Activated CD8-positive, alpha-beta T cell treated with anti-CD3 and anti-CD28 coated beads for 36 hours (primary cell): ENCODE measurements around the gene SIGLEC8. TPM values are rescaled to one million over a fixed set of nuclear protein-coding genes. Genes with fewer than 3 reads are reported as not detected.

ENCODE experiments used
- ATAC-seq: fragments of 200-7000 bp; cut with Tn5 transposase; one replicate; pipeline ENCODE4 v1.10.0; 2021; ENCODE audit warnings: mild to moderate bottlenecking, moderate library complexity
- CTCF ChIA-PET: fragments of 350-600 bp; sonication (Branson Sonifier 250); formaldehyde crosslinking; loops from one replicate; lab custom pipeline; 2021; ENCODE audit warnings: antibody characterized with exemption; lab: Charles Lee
- POLR2A ChIA-PET: fragments of 350-600 bp; sonication (Branson Sonifier 250); formaldehyde crosslinking; loops from one replicate; lab custom pipeline; 2021; ENCODE audit warnings: antibody characterized with exemption; lab: Charles Lee
- DNase-seq: peaks from one replicate; pipeline ENCODE4 v3.0.0-alpha.2; 2020
- H3K27ac Mint-ChIP-seq: one replicate; pipeline ENCODE4 v1.8.0; 2021; ENCODE audit warnings: mild to moderate bottlenecking, mixed read lengths
- H3K27me3 Mint-ChIP-seq: one replicate; pipeline ENCODE4 v1.8.0; 2021; ENCODE audit warnings: mixed read lengths
- H3K36me3 Mint-ChIP-seq: one replicate; pipeline ENCODE4 v1.8.0; 2021; ENCODE audit warnings: low read depth, mixed read lengths
- H3K4me1 Mint-ChIP-seq: one replicate; pipeline ENCODE4 v1.8.0; 2021; ENCODE audit warnings: low read depth, mixed read lengths
- H3K4me3 Mint-ChIP-seq: one replicate; pipeline ENCODE4 v1.8.0; 2021; ENCODE audit warnings: mild to moderate bottlenecking, moderate library complexity, mixed read lengths
- H3K9me3 Mint-ChIP-seq: one replicate; pipeline ENCODE4 v1.8.0; 2021; ENCODE audit warnings: mixed read lengths
- intact Hi-C: fragments of 100-400 bp; cut with micrococcal nuclease; formaldehyde crosslinking; loops from one replicate; pipeline ENCODE4 v1.10.0; 2022
- total RNA-seq, 2 experiments: library from RNA; stranded (reverse); gene quantifications; one replicate each; pipeline ENCODE4 v1.2.3, GENCODE V29; 2021
- TF ChIP-seq, protein P1 (sequence below): fragments of 200-600 bp; IDR thresholded peaks from one replicate; pipeline ENCODE4 v1.8.0; 2022; ENCODE audit warnings: antibody characterized with exemption, mild to moderate bottlenecking

SIGLEC8 gene
- total RNA-seq, 2 experiments from 2014 or later: not detected

DNA sequence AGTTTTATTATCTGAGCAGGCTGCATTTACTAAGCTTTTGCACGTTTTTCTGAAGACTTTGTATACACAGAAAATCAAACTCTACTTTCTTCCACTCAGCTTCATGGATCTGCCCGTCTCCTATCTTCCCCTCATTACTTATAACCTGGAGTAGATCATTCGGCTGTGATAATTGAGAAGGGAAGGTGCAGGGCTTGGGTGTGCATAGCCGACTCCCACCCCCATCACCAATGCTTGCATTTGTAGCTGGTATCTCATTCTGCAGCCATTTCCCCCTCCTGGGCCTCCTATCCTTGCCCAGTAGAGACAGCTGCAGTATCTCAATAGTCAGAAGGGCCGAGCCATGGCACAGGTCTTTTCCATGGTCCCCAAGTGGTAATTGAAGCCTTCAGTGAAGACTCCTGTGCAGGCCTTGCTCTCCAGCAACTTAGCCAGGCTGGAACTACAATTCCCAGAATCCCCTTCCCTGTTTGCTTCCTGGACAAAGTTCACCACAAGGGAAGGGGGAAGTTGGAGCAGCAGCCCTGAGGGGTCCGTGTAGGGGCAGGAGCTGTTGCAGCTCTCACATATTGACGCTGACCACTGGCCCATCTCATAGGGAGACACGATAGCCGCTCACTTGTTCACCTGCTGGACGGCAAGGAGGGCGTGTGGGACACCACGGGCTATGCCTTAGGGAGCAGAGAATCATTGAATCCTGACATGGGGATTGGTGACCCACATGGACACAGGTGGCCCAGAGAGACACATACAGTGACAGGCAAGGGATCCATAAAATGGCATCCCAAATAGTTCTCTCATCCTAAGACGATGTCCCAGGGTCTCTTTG lies 2.1 kb upstream of the SIGLEC8 start:
- DNase-seq (no peak), ATAC-seq (no peak)
- no peaks in the 10 kb centered on the region for H3K36me3 Mint-ChIP-seq
- H3K27me3 Mint-ChIP-seq: peaks cover 47% of the 10 kb centered on the region
- no peaks in the 10 kb centered on the region for H3K9me3 Mint-ChIP-seq
- TF ChIP-seq, protein P1, sequence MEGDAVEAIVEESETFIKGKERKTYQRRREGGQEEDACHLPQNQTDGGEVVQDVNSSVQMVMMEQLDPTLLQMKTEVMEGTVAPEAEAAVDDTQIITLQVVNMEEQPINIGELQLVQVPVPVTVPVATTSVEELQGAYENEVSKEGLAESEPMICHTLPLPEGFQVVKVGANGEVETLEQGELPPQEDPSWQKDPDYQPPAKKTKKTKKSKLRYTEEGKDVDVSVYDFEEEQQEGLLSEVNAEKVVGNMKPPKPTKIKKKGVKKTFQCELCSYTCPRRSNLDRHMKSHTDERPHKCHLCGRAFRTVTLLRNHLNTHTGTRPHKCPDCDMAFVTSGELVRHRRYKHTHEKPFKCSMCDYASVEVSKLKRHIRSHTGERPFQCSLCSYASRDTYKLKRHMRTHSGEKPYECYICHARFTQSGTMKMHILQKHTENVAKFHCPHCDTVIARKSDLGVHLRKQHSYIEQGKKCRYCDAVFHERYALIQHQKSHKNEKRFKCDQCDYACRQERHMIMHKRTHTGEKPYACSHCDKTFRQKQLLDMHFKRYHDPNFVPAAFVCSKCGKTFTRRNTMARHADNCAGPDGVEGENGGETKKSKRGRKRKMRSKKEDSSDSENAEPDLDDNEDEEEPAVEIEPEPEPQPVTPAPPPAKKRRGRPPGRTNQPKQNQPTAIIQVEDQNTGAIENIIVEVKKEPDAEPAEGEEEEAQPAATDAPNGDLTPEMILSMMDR: no peak
- H3K4me1 Mint-ChIP-seq: peaks cover 17% of the 10 kb centered on the region
- ChIA-PET CTCF (interaction anchor here (0.7 to 4.0 kb wide), 6 partner anchors 12 to 197 kb away, joined by 3 to 34 read pairs (median 4); no protein-coding TSS in a partner anchor), POLR2A (no interaction called here)
- intact Hi-C loops: no loop called here
- H3K27ac Mint-ChIP-seq: no peak overlapping the region
- H3K4me3 Mint-ChIP-seq: no peak overlapping the region

DNA sequence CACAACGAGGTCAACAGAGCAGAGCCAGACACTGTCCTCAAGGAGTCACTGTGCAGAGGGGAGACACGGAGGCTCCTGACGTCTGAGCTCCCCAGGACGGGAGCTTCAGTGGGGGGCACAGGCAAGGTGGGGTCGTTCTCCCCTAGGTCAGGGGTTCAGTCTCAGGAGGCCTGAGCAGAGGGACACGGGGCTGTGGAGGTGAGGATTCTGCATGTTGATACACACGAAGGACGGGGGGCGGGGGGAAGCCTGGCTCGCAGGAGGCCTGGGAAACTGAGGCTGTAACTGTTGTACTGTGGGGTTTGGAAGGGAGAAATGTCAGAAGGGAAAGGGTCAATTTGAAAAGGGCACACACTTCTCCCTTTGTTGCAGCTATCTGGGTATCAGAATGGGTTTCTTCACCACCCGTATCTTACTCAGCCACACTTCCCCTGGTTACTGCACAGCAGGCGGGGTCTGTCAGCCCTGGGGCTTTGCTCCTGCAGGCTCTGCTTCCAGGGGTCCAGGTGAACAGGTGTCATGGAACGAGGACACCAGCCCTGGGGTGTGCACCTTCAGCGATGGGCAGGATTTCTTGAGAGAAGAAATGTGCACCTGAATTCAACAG lies 748 bp upstream of the SIGLEC8 start:
- H3K27ac Mint-ChIP-seq: no peak overlapping the region
- intact Hi-C loops: no loop called here

DNA sequence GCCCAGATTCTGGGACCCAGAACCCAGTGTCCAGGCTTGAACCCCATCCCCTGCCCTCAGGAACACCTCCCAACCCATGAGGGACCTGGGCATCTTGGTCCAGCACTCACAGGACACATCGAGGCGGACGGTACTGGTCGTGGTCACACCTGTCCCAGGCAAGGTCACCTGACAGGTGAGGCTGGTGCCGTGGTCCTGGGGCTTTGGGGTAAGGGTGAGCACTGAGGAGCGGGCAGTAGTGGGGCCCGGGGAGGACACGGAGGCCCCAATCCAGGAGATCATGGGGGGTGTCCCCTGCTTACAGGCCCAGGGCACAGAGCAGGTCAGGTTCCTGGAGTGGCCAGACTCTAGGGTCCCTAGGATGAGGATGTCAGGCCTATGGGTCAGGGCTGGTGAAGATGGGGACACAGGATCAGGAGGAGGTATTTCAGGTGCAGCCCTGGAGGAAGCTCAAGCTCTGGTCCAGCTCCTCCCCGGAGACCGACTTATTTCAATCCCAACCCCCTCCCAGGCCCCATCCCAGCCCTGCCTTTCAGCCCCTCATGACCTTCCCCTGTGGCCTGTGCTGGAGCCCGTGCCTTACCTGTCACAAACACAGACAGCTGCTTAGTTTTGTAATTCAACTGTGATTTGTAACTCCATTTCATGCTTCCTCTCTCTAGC lies 772 bp downstream of the SIGLEC8 start:
- ATAC-seq: no peak
- Mint-ChIP-seq H3K27me3 (peaks cover 25% of the 10 kb centered on the region), H3K27ac (no peak overlapping the region), H3K9me3 (no peaks in the 10 kb centered on the region), H3K4me3 (no peak overlapping the region), H3K4me1 (peaks cover 4% of the 10 kb centered on the region), H3K36me3 (no peaks in the 10 kb centered on the region)
- TF ChIP-seq, protein P1: no peak
- CTCF ChIA-PET: interaction anchor here (0.9 kb wide), 1 partner anchor 15 kb away, joined by 3 read pairs; no protein-coding TSS in a partner anchor
- POLR2A ChIA-PET: interaction anchor here (1.0 kb wide), 1 partner anchor 200 kb away, joined by 3 read pairs; no protein-coding TSS in a partner anchor
- no peak for DNase-seq
- intact Hi-C loops: no loop called here

More for the DNA sequence above, 748 bp upstream of the SIGLEC8 start:
- TF ChIP-seq, protein P1: no peak
- Mint-ChIP-seq H3K4me3 (no peak overlapping the region), H3K36me3 (no peaks in the 10 kb centered on the region), H3K27me3 (peaks cover 37% of the 10 kb centered on the region), H3K9me3 (no peaks in the 10 kb centered on the region), H3K4me1 (peaks cover 11% of the 10 kb centered on the region)
- ChIA-PET CTCF (interaction anchor here (0.8 kb wide), 1 partner anchor 14 kb away, joined by 3 read pairs; no protein-coding TSS in a partner anchor), POLR2A (no interaction called here)
- ATAC-seq (no peak), DNase-seq (no peak)

DNA sequence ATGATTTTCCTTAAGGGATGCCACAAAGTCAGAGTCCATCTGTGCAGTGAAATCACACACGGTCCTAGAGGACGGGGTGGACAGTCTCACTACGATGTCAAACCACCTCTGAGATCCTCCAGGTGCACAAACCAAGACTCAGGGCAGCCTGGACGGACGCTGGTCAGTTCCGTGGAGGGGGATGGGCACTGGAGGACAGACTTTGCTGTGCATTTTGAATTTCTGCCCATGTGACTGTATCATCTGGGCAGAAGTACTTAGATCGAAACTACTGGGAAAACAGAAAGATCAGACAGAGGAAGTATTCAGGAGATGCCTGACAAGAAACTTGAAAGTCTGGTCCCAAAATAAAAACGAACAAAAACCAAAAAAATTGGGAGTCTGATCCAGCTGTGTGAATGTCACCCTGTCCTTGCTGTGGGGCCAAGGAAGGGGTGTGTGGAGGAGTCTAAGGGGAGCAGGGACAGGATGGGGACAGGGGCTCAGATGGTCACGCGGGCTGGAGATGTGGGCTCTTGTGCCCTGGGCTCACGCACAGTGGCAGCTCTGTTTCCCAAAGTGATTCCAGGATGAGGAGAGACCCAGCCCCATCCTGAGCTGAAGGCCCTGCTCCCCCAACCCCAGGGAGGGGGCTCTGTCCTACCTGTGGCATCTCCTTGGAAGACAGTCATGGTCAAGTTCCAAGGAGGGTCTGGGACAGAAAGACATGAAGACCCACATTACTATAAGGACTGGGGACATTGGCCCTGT lies 1.5 kb downstream of the SIGLEC8 start:
- intact Hi-C loops: no loop called here
- ChIA-PET POLR2A (interaction anchor here (1.0 kb wide), 1 partner anchor 200 kb away, joined by 3 read pairs; no protein-coding TSS in a partner anchor), CTCF (no interaction called here)
- Mint-ChIP-seq H3K27me3 (peaks cover 20% of the 10 kb centered on the region), H3K27ac (no peak overlapping the region), H3K9me3 (peaks cover 3% of the 10 kb centered on the region), H3K36me3 (peaks cover 2% of the 10 kb centered on the region), H3K4me3 (no peak overlapping the region), H3K4me1 (peaks cover 4% of the 10 kb centered on the region)
- TF ChIP-seq, protein P1: no peak
- no peak for ATAC-seq
- DNase-seq: no peak
